ENCODE data around the gene FIG4.
"Not testable (repeated sequence)": the region's sequence is repeated elsewhere in the genome, so short reads cannot be mapped to it uniquely, and the experiment has no call there.

GRCh38 chr6:109771939-109772755 lies 81.1 kb downstream of the FIG4 start:
- not testable (repeated sequence) for TF ChIP-seq POLR2A (IDR thresholded peaks at IDR 0.05; ENCODE audit: borderline replicate concordance, extremely low read depth, insufficient read depth, insufficient read length); EGR1 (IDR thresholded peaks at IDR 0.05; ENCODE audit: low read depth); EZH2phosphoT487 (IDR thresholded peaks at IDR 0.05; ENCODE audit: borderline replicate concordance); EZH2 (IDR thresholded peaks at IDR 0.05); TCF7L2 (IDR thresholded peaks at IDR 0.05; ENCODE audit: borderline replicate concordance, extremely low read depth, insufficient read depth, insufficient read length)
- TF ChIP-seq, protein P1, sequence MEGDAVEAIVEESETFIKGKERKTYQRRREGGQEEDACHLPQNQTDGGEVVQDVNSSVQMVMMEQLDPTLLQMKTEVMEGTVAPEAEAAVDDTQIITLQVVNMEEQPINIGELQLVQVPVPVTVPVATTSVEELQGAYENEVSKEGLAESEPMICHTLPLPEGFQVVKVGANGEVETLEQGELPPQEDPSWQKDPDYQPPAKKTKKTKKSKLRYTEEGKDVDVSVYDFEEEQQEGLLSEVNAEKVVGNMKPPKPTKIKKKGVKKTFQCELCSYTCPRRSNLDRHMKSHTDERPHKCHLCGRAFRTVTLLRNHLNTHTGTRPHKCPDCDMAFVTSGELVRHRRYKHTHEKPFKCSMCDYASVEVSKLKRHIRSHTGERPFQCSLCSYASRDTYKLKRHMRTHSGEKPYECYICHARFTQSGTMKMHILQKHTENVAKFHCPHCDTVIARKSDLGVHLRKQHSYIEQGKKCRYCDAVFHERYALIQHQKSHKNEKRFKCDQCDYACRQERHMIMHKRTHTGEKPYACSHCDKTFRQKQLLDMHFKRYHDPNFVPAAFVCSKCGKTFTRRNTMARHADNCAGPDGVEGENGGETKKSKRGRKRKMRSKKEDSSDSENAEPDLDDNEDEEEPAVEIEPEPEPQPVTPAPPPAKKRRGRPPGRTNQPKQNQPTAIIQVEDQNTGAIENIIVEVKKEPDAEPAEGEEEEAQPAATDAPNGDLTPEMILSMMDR (IDR thresholded peaks at IDR 0.05 in 2 of 3, conservative IDR thresholded peaks at IDR 0.05 in 1 of 3; ENCODE audit: borderline replicate concordance in 1 of 3, insufficient read depth in 1 of 3, low read depth in 2 of 3, low read length in 2 of 3): not testable (repeated sequence)

Measured in HCT116 (cell line).